Activated CD4-positive, alpha-beta T cell treated with anti-CD3 and anti-CD28 coated beads, Interleukin-10, Interleukin-2, amounts not matched to agents 100 ng/mL and 50 ng/mL, durations not matched to agents 16 hours and 8 hours (primary cell): ENCODE measurements around the gene DLK1.
A peak's percentile ranks its signal among the peaks of the same experiment; 100 is the strongest.

ENCODE experiments used
- DNase-seq: peaks from one replicate; pipeline ENCODE4 v3.0.0-alpha.2; 2020

The DLK1 gene

GRCh38 chr14:100736269-100737180, 9.8 kb downstream of the DLK1 start:
- no peak for DNase-seq

- DNase-seq, result no peak
These were observed 10.8 kb downstream of the DLK1 start for GRCh38 chr14:100737526-100737925.

- DNase-seq, result no peak
These were observed 11.6 kb downstream of the DLK1 start for GRCh38 chr14:100738269-100738691.

GRCh38 chr14:100738704-100739131, 12.0 kb downstream of the DLK1 start:
- DNase-seq, result no peak

- DNase-seq, result no peak
These were observed 12.6 kb downstream of the DLK1 start for GRCh38 chr14:100739306-100739705.

GRCh38 chr14:100740196-100740825, 13.6 kb downstream of the DLK1 start:
- no peak for DNase-seq

- DNase-seq, result no peak
These were observed 14.2 kb downstream of the DLK1 start for GRCh38 chr14:100740929-100741328.

GRCh38 chr14:100741966-100742365, 15.3 kb downstream of the DLK1 start:
- no peak for DNase-seq

GRCh38 chr14:100746326-100746725, 19.6 kb downstream of the DLK1 start:
- DNase-seq, result no peak

GRCh38 chr14:100747021-100747586, 20.4 kb downstream of the DLK1 start:
- DNase-seq, result peak; percentile 65

GRCh38 chr14:100747736-100748135, 21.0 kb downstream of the DLK1 start:
- DNase-seq, result no peak

GRCh38 chr14:100748403-100748802, 21.7 kb downstream of the DLK1 start:
- DNase-seq, result no peak

- DNase-seq, result no peak
These were observed 22.3 kb downstream of the DLK1 start for GRCh38 chr14:100748944-100749343.

GRCh38 chr14:100749967-100750597, 23.4 kb downstream of the DLK1 start:
- no peak for DNase-seq

- DNase-seq, result no peak
These were observed 24.3 kb downstream of the DLK1 start for GRCh38 chr14:100750762-100751699.

GRCh38 chr14:100754020-100754419, 27.3 kb downstream of the DLK1 start:
- DNase-seq, result no peak

GRCh38 chr14:100755649-100756048, 29.0 kb downstream of the DLK1 start:
- DNase-seq, result no peak

GRCh38 chr14:100761481-100761880, 34.8 kb downstream of the DLK1 start:
- no peak for DNase-seq

GRCh38 chr14:100762089-100762515, 35.4 kb downstream of the DLK1 start:
- DNase-seq, result no peak

- DNase-seq, result no peak
These were observed 36.2 kb downstream of the DLK1 start for GRCh38 chr14:100762901-100763300.

GRCh38 chr14:100764471-100765115, 37.9 kb downstream of the DLK1 start:
- no peak for DNase-seq

GRCh38 chr14:100765296-100765695, 38.6 kb downstream of the DLK1 start:
- no peak for DNase-seq
